HG03135 (cell line): Measurements from ENCODE around the gene MRTFB.

Experiments used
- ATAC-seq: cut with Tn5 transposase; IDR thresholded peaks from one replicate; pipeline ENCODE4 v1.9.1; 2021; ENCODE audit warnings: mild to moderate bottlenecking, moderate library complexity; ENCODE audit not compliant: unreplicated experiment

The MRTFB gene

DNA sequence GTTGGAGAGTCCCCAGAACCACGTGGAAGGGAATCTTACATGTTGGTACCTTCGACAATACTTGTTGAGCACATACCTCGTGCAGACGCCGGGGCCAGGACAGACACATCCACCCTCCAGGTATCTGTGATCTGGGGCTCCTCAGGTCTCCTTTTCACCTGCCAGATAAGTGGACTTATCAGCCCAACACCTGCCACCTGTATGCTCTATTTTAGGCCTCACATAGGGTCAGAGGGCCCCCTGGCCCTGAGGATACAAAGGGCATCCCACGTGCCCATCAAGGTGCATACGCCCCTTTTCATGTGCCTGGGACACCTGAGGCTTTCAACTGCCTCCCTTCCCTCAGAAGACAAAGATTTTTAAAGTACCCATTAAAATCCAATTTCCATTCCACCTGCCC lies 212.7 kb downstream of the MRTFB start:
- no peak for ATAC-seq

DNA sequence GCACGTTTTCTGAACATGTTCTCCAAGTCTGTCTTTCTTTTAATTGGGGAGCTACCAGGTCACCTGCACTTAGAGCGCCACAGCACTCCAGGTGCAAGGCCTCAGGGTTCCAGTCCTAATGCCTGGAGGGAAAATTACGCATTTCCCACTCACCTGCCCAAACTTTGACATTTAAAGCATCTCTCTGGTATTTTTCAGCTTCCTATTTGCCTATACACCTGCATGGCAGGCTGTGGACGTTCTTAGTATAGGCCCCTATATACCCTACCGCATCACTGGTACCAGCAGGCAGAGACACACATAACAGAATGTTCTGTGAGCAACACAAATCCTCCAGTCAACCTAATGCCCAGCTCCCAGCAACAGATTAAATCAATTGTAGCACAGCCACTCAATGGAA lies 213.3 kb downstream of the MRTFB start:
- no peak for ATAC-seq

GRCh38 chr16:14284930-14285512 lies 213.9 kb downstream of the MRTFB start:
- peak; percentile 42 for ATAC-seq

GRCh38 chr16:14285513-14286367 lies 214.6 kb downstream of the MRTFB start:
- peak; percentile 81 for ATAC-seq

GRCh38 chr16:14286368-14287230 lies 215.5 kb downstream of the MRTFB start:
- no peak for ATAC-seq

DNA sequence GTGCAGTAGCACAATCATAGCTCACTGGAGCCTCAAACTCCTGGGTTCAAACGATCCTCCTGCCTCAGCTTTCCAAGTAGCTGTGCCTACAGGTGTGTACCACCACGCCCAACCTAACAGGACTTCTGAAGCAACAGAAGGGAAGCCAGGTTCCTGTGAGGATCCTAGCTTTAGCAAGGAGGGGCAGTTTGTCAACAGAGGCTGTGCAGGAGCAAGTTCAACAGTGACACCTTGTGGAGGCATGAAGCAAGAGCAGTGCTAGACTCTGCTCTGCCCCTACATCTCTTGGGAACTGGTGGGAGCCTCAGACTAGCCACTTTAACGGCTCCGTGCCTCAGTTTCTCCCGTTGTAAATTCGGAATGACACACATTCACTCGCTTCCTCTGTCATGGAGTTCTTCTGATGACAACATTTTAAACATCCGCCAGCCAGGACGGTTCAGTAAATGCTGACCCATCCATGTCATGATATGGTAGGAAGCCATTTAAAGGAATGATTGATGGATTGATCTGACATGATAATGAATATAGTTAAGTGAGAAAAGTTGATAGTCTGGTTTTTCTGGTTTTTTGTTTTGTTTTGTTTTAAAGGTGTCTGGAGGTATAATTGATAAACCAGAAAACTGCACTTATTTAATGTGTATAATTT lies 218.7 kb downstream of the MRTFB start:
- no peak for ATAC-seq

GRCh38 chr16:14291286-14291685 lies 220.2 kb downstream of the MRTFB start:
- no peak for ATAC-seq

- no peak for ATAC-seq
These were observed 221.1 kb downstream of the MRTFB start for GRCh38 chr16:14292051-14292825.

- ATAC-seq, result no peak
These were observed 225.5 kb downstream of the MRTFB start for GRCh38 chr16:14296663-14297062.

- ATAC-seq, result no peak
These were observed 227.4 kb downstream of the MRTFB start for GRCh38 chr16:14298374-14299122.

- ATAC-seq, result peak; percentile 58
These were observed 229.6 kb downstream of the MRTFB start for GRCh38 chr16:14300705-14301168.

DNA sequence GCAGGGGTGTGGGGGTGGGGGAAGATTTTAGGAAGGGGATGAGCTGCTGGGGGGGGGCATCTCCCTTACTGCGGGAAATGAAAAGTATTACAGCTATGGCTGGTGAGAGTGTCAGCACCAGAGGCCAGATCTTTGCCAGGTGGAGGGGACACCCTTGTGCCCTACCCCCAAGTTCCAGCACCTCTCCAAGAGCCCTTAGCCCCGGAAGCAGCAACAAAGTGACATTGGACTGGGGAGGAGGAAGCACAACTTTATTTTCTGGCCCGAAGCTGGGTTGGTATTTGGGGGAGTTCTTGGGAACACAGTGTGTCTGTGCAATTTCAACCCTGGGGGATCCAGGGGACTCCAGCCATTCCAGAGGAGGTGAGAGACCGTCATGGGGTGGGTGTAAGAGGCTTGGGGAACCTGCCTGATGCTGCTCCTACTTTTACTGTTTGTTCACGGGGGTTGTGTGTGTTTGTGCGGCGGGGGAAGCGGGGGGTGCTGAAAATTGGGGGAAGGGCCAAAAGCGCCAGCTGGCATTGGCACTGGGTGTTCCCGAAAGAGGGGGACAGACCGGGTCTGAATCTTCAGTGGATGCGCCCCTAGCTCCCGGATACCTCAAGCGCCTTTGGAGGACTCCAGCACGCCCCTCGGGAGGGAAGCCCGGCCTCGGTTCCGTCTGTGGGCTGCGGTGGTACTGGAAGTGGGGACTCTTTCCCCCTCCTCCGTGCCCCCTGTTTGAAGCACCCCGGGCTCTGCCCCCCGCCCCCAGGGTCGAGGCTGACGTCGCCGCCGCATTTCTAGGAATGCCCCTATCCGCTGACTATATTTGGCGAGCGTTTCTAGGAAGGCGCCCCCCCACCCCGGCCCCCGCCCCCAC lies 230.3 kb downstream of the MRTFB start:
- ATAC-seq, result no peak

- ATAC-seq, result peak; percentile 58
These were observed 230.9 kb downstream of the MRTFB start for GRCh38 chr16:14302031-14302398.

DNA sequence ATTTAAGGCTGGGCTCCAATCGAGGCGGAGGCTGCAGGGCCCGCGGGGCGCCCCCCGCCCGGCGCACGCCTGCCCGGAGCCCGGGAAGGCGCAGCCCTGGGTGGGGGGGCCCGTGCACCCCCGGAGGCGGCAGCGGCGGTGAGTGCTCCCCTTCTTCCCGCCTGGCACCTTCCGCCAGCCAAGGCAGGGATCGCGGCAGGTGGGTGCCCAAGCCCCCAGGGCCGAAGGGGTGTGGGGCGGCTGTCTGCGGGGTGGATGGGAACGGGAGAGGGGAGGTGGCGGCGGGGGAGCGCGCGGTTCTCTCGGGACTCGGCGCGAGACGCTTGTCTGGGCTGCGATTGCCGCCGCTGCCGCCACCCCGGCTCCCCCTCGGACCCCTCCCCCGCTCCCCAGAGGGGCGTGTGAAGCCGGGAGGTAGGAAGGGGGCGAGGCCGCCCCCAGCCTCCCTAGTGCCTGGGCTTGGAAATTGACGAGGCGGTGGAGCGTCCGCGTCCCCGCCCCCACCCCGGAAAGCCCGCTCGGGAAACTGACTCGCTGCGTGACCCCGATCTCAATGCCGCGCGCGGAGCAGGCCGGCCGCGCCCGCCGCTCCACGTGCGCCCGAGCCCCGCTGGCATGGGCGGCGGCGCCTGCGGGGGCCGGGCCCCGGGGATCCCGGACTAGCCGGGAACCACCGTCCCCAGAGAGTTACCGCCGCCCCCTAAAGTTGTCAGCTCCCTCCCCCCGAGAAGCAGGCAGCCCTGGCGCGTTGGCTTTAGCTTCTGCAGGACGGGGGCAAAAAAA lies 231.5 kb downstream of the MRTFB start:
- peak; percentile 32 for ATAC-seq

GRCh38 chr16:14303182-14303618 lies 232.1 kb downstream of the MRTFB start:
- ATAC-seq, result no peak

DNA sequence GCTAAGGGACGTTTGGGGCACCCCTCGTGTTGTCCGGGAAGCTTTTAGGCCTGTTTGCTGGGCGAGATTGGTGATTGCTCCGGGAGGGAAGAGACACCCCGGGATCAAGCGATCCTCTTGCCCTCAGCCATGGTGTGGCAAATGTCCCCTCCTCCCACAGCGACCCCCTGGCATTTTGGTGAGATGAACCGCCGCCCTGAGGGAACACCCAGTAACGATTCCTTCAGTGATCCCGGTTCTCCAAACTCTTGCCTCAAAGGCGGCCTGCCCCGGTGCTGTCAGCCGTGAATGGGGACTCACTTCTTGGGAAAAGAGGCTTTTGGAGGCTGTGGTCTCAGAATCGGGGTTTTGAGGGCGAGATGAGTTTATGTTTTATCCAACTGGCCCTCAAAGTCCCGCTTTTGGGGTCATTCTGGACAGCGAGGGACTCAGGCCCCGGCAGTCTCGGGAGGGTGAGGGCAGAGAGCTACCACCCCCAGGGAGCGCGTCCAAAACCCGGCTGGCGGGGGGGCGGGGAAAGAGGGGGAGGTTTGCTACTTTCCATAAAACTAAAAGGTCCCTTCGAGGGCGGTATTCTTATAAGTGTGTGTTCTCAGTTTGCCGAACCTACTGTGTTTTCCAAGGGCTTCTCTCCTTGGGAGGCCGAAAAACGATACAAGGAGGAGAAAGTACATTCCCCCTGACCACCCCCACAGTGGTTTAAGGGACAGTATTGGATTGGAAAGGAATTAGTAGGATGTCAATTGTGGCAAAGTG lies 232.7 kb downstream of the MRTFB start:
- ATAC-seq, result no peak

DNA sequence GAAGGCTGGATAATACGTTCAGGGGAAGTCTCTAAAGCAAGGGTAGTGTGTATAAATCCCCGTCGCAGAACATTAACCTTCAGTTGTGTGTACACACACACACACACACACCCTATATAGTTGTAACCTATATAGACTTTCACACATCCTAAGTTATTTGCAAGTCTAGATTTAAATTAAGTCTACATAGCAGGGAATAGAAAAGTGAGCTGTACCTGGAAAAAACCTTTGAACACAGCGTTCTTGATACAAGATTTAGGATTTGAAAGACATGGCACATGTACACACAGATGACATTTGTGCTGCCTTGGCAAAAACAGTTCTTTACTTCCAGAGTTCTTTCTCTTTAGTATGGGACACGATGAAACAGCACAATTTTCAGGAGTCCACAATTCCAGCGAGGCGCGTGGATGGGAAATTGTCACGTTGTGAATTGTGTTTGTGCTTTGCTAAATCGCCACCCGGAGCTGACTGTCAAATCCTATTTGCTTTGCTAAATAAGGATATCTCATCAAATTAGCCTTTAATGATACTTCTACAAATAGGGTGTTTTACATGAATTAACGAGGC lies 233.9 kb downstream of the MRTFB start:
- ATAC-seq, result no peak
